Tracheal epithelial cell (primary cell): Measurements from ENCODE around the gene MAMLD1. TPM values are rescaled to one million over a fixed set of nuclear protein-coding genes. Genes with fewer than 3 reads are reported as not detected.

Experiments used
- total RNA-seq: library from RNA; depleted of rRNA; stranded (reverse); fragments of >200 nt; gene quantifications from 2 replicates; pipeline ENCODE4 v1.2.1, GENCODE V29; 2014

The MAMLD1 gene
- total RNA-seq = 0.48 and 1.3 TPM in 2 replicates

GRCh38 chrX:150362599-150363481, at the start of gene MAMLD1:
TSS of gene MAMLD1 (plus strand) at chrX:150363317. CDS start at chrX:150445517, 82,200 bp downstream.

Other genes with a start within 250 kb of the MAMLD1 start
- gene MTM1, start 205.3 kb downstream of the MAMLD1 start, total RNA-seq = 11.3 and 13.2 TPM in 2 replicates